ENCODE data around the gene COPG2. TPM values are rescaled to one million over a fixed set of nuclear protein-coding genes. Genes with fewer than 3 reads are reported as not detected.

The COPG2 gene
- total RNA-seq, 1 experiment from 2014 or later: 36.0 TPM

DNA sequence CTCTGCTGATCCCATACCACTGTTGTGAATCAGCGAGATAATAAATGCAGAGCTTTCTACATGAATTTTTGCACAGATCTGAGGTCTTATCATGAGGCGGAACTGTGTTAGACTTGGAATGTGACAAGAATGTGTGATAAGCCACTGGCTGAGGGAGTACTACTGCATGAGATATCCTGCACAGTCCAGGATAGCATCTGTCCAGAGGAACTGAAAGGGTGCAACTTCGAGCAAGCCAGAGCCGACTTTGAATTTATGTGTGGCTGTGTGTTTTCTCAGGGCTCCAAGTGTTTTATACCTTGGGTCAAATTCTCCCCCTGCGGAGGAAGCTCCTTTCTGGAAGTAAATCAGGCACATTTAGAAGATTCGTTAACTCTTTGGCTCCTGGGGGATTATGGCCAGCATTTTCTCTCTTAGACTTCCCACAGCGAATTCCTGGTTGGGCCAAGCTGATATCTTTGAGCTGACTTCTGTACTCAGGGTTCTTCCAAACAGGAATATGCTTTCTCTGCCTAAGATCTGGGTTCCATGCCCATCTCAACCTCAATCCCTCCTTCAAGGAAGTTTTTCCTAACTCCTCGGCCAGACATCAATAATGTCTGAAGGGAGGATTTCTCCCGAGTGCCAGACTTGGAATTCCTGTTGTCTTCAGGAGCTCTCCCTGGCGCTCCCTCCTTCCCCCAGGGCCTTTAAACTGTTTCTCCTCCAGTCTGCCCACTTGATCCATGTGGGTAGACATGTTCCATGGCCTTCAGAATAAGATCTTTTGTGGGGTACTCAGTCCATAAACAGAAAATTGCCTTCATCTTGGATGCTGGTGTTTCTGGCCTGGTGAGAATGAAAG is 179.2 kb downstream of the COPG2 start:
- no peaks in the 10 kb centered on the region; the same call in 1 of the 2 replicates for H3K9me3 ChIP-seq (ENCODE audit: low read length)
- H3K27me3 ChIP-seq (ENCODE audit: low read length): no peaks in the 10 kb centered on the region
- H4K20me1 ChIP-seq (ENCODE audit: insufficient read depth, low read depth, low read length): no peaks in the 10 kb centered on the region
- H3K79me2 ChIP-seq (ENCODE audit: low read length): peaks cover 50% of the 10 kb centered on the region
- H3K9ac ChIP-seq (ENCODE audit: low read length): no peak overlapping the region
- H2AFZ ChIP-seq (ENCODE audit: low read length): no peak overlapping the region
- H3K4me3 ChIP-seq (ENCODE audit: low read length): no peak overlapping the region
- no peaks in the 10 kb centered on the region for H3K36me3 ChIP-seq (ENCODE audit: insufficient read depth, low read length)
- no peak for DNase-seq
- no peak overlapping the region for H3K27ac ChIP-seq (ENCODE audit: low read length)
- H3K4me2 ChIP-seq (ENCODE audit: low read depth, low read length, poor library complexity, severe bottlenecking): no peak overlapping the region
- H3K9me2 ChIP-seq (replicated peaks; ENCODE audit: insufficient read depth, low read length): no peaks in the 10 kb centered on the region
- peaks cover 27% of the 10 kb centered on the region for H3K4me1 ChIP-seq (ENCODE audit: low read length)

DNA sequence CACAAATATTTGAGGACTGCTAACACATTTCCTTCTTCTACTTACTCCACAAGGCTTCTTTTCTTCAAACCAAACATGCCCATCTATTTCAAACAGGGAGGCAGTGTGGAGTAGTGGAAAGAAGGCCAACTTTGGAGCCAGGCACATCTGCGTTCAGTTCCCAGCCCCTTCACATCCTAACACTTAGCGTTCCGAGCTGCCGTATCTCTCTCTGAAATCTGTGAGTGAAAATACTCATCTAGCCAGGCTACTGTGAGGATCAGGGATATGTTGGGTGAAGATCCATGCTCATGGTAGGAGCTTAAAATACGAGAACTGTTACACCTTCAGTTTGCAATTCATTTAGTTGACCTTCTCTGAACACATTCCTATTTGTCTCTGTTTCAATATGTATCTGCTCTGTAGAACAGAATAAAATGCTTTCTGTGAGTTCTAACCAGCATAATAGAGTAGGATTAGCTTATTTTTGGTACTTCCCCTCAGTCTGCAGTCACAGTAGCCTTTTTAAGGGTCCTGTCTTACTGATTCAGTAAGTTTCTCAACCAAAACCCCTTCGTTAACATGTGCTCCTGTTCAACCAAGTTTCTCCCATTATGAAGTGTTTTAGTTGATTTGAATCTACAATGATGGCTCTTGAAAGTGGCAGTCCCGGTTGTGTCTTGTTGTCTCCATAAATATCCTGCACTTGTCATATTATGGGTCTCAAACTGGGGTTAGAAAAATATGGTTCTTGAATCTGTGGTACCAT is 180.0 kb downstream of the COPG2 start:
- no peak overlapping the region for H3K4me2 ChIP-seq (ENCODE audit: low read depth, low read length, poor library complexity, severe bottlenecking)
- H3K4me3 ChIP-seq (ENCODE audit: low read length): no peak overlapping the region
- H3K27me3 ChIP-seq (ENCODE audit: low read length): no peaks in the 10 kb centered on the region
- H3K27ac ChIP-seq (ENCODE audit: low read length): no peak overlapping the region
- H3K9ac ChIP-seq (ENCODE audit: low read length): no peak overlapping the region
- H3K9me2 ChIP-seq (replicated peaks; ENCODE audit: insufficient read depth, low read length): no peaks in the 10 kb centered on the region
- DNase-seq: no peak
- H4K20me1 ChIP-seq (ENCODE audit: insufficient read depth, low read depth, low read length): no peaks in the 10 kb centered on the region
- no peak overlapping the region for H2AFZ ChIP-seq (ENCODE audit: low read length)
- H3K79me2 ChIP-seq (ENCODE audit: low read length): peaks cover 45% of the 10 kb centered on the region
- H3K36me3 ChIP-seq (ENCODE audit: insufficient read depth, low read length): no peaks in the 10 kb centered on the region
- peaks cover 29% of the 10 kb centered on the region for H3K4me1 ChIP-seq (ENCODE audit: low read length)
- no peaks in the 10 kb centered on the region; the same call in 1 of the 2 replicates for H3K9me3 ChIP-seq (ENCODE audit: low read length)

DNA sequence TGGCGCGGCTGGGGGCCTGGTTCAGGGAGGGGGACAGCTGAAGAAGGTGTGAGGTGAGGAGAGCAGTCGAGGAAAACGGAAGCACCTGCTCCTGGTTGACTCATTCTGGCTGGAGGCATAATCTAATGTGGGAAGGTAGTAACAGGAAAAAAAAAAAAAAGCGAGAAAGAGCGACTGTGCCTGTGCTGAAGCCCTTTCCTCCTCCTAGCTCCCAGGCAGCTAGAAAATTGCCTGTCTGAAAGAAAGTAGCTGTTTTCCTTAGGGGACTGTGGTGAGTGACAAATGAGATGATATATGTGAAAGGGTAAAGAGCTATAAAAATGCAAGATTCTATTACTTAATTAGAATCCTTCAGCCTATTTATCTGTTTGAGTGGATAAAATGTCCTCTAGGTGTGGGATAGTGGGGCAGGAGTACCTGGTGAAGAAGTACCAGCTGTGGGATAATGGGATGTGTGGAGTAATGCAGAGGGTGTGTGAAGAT is 181.6 kb downstream of the COPG2 start:
- H3K9ac ChIP-seq (ENCODE audit: low read length): peak overlapping the region; percentile 69
- H3K27me3 ChIP-seq (ENCODE audit: low read length): no peaks in the 10 kb centered on the region
- H3K79me2 ChIP-seq (ENCODE audit: low read length): peaks cover 39% of the 10 kb centered on the region
- peak overlapping the region; percentile 84 for H2AFZ ChIP-seq (ENCODE audit: low read length)
- H4K20me1 ChIP-seq (ENCODE audit: insufficient read depth, low read depth, low read length): no peaks in the 10 kb centered on the region
- no peak overlapping the region for H3K27ac ChIP-seq (ENCODE audit: low read length)
- peak overlapping the region; percentile 74 for H3K4me3 ChIP-seq (ENCODE audit: low read length)
- no peak for DNase-seq
- H3K4me1 ChIP-seq (ENCODE audit: low read length): peaks cover 29% of the 10 kb centered on the region
- no peaks in the 10 kb centered on the region for H3K9me2 ChIP-seq (replicated peaks; ENCODE audit: insufficient read depth, low read length)
- H3K9me3 ChIP-seq (ENCODE audit: low read length): no peaks in the 10 kb centered on the region
- peak overlapping the region; percentile 76 for H3K4me2 ChIP-seq (ENCODE audit: low read depth, low read length, poor library complexity, severe bottlenecking)
- H3K36me3 ChIP-seq (ENCODE audit: insufficient read depth, low read length): no peaks in the 10 kb centered on the region

DNA sequence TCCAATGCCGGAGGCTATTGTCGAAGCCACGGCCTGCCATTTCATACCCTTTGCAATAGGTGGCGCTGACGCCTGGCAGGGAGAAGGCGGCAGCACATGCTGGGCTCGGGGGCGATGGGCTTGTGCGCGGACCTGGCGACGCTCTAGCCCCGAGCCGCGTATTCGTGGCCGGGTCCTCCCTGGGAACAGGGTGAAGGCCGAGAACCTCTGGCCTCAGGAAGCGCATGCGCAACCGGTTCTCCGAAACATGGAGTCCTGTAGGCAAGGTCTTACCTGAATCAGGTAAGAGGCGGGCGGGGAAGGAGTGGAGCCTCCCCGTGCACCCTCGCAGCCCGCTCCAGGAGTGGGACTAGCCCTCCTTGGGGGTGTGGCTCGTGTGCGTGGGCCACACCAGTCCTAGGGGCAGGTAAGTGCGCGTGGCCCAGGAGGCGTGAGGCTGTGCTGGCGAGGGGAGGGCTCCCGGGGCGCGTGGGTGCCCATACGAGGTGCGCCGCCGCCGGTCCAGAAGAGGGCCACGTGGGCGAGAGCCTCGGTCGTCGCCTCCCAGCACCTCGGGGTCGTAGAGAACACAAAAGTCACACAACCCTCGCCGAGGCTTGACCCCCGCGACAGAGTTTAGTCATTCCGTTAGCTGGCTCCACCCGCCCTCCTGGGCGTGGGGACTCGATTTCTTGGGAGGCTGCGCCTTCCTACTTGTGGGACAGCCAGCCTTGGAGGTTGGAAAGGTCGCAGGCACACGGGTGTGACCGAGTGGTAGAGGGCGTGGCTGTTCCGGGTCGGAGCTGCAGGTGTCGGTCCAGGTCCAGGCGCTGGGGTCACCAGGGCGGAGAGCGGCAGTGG is 182.2 kb downstream of the COPG2 start:
- Histone ChIP-seq H2AFZ (ENCODE audit: low read length) (peak overlapping the region; percentile 84), H3K4me1 (ENCODE audit: low read length) (peaks cover 29% of the 10 kb centered on the region), H3K9ac (ENCODE audit: low read length) (peak overlapping the region; percentile 69), H3K79me2 (ENCODE audit: low read length) (peaks cover 36% of the 10 kb centered on the region), H3K27ac (ENCODE audit: low read length) (no peak overlapping the region), H3K4me2 (ENCODE audit: low read depth, low read length, poor library complexity, severe bottlenecking) (peak overlapping the region; percentile 76), H3K4me3 (ENCODE audit: low read length) (peak overlapping the region; percentile 74), H3K9me2 (replicated peaks; ENCODE audit: insufficient read depth, low read length) (no peaks in the 10 kb centered on the region), H3K36me3 (ENCODE audit: insufficient read depth, low read length) (no peaks in the 10 kb centered on the region), H3K27me3 (ENCODE audit: low read length) (no peaks in the 10 kb centered on the region), H4K20me1 (ENCODE audit: insufficient read depth, low read depth, low read length) (no peaks in the 10 kb centered on the region), H3K9me3 (ENCODE audit: low read length) (no peaks in the 10 kb centered on the region)
- DNase-seq: peak; percentile 94

- no peak overlapping the region for H3K9ac ChIP-seq (ENCODE audit: low read length)
- peaks cover 29% of the 10 kb centered on the region for H3K4me1 ChIP-seq (ENCODE audit: low read length)
- H3K9me2 ChIP-seq (replicated peaks; ENCODE audit: insufficient read depth, low read length): no peaks in the 10 kb centered on the region
- no peaks in the 10 kb centered on the region for H3K27me3 ChIP-seq (ENCODE audit: low read length)
- H3K36me3 ChIP-seq (ENCODE audit: insufficient read depth, low read length): no peaks in the 10 kb centered on the region
- 0 out of 2 replicates have a peak overlapping the region, but pooled peaks have one; percentile 25 for H2AFZ ChIP-seq (ENCODE audit: low read length)
- no peaks in the 10 kb centered on the region for H3K9me3 ChIP-seq (ENCODE audit: low read length)
- no peaks in the 10 kb centered on the region for H4K20me1 ChIP-seq (ENCODE audit: insufficient read depth, low read depth, low read length)
- DNase-seq: no peak
- no peak overlapping the region for H3K27ac ChIP-seq (ENCODE audit: low read length)
- peak overlapping the region; percentile 76 for H3K4me2 ChIP-seq (ENCODE audit: low read depth, low read length, poor library complexity, severe bottlenecking)
- peaks cover 29% of the 10 kb centered on the region for H3K79me2 ChIP-seq (ENCODE audit: low read length)
- H3K4me3 ChIP-seq (ENCODE audit: low read length): peak overlapping the region; percentile 74; the same call in 1 of the 2 replicates
These were observed 182.8 kb downstream of the COPG2 start for GRCh38 chr7:130485734-130486113.

DNA sequence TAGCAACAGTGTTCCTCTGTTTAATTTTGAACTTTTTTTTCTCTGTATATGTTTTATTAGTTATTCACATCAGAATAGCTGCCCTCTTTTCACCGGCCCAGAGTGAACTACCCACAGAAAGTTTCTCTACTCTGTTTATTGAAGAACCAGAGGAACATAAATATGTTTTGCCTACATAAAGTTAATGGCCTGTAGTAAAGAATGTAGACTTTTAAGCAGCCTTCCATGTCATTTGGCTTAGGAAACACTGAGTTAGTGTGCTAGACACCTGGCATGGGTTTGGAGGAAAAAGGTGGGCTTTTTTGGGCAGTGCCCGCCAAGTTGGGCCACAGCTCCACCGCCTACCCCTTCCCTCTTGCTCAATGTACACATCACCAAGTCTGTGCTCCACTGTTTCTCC is 185.5 kb downstream of the COPG2 start:
- H4K20me1 ChIP-seq (ENCODE audit: insufficient read depth, low read depth, low read length): no peaks in the 10 kb centered on the region
- peaks cover 13% of the 10 kb centered on the region for H3K79me2 ChIP-seq (ENCODE audit: low read length)
- no peaks in the 10 kb centered on the region for H3K9me3 ChIP-seq (ENCODE audit: low read length)
- H3K4me3 ChIP-seq (ENCODE audit: low read length): no peak overlapping the region
- H2AFZ ChIP-seq (ENCODE audit: low read length): no peak overlapping the region
- no peaks in the 10 kb centered on the region; the same call in 1 of the 2 replicates for H3K27me3 ChIP-seq (ENCODE audit: low read length)
- H3K36me3 ChIP-seq (ENCODE audit: insufficient read depth, low read length): no peaks in the 10 kb centered on the region
- no peak overlapping the region for H3K4me2 ChIP-seq (ENCODE audit: low read depth, low read length, poor library complexity, severe bottlenecking)
- peaks cover 23% of the 10 kb centered on the region for H3K4me1 ChIP-seq (ENCODE audit: low read length)
- no peak overlapping the region for H3K9ac ChIP-seq (ENCODE audit: low read length)
- no peaks in the 10 kb centered on the region for H3K9me2 ChIP-seq (replicated peaks; ENCODE audit: insufficient read depth, low read length)
- no peak overlapping the region for H3K27ac ChIP-seq (ENCODE audit: low read length)
- DNase-seq: no peak

- H3K27me3 ChIP-seq (ENCODE audit: low read length): no peaks in the 10 kb centered on the region; the same call in 1 of the 2 replicates
- no peak for DNase-seq
- H3K4me1 ChIP-seq (ENCODE audit: low read length): peaks cover 16% of the 10 kb centered on the region
- no peak overlapping the region for H3K4me3 ChIP-seq (ENCODE audit: low read length)
- no peaks in the 10 kb centered on the region for H3K9me2 ChIP-seq (replicated peaks; ENCODE audit: insufficient read depth, low read length)
- peaks cover 6% of the 10 kb centered on the region for H3K79me2 ChIP-seq (ENCODE audit: low read length)
- H3K9me3 ChIP-seq (ENCODE audit: low read length): no peaks in the 10 kb centered on the region
- H4K20me1 ChIP-seq (ENCODE audit: insufficient read depth, low read depth, low read length): no peaks in the 10 kb centered on the region
- no peak overlapping the region for H3K27ac ChIP-seq (ENCODE audit: low read length)
- H2AFZ ChIP-seq (ENCODE audit: low read length): no peak overlapping the region
- no peaks in the 10 kb centered on the region for H3K36me3 ChIP-seq (ENCODE audit: insufficient read depth, low read length)
- no peak overlapping the region for H3K4me2 ChIP-seq (ENCODE audit: low read depth, low read length, poor library complexity, severe bottlenecking)
- H3K9ac ChIP-seq (ENCODE audit: low read length): no peak overlapping the region
These were observed 186.7 kb downstream of the COPG2 start for GRCh38 chr7:130481898-130482297.
